K562 (cell line): ENCODE results near the gene SH3BP2. TPM values are rescaled to one million over a fixed set of nuclear protein-coding genes. Genes with fewer than 3 reads are reported as not detected.
A peak's percentile ranks its signal among the peaks of the same experiment; 100 is the strongest.

Source experiments
- ADNP ChIP-seq: fragments of 200-800 bp; sonication (Bioruptor generic); IDR thresholded peaks from 2 replicates; pipeline ENCODE4 v1.6.1; 2016; ENCODE audit warnings: missing genetic modification characterization, missing compliant biosample characterization
- ATF1 ChIP-seq, 2 experiments: fragments of 450-650 bp in 1 of 2; IDR thresholded peaks; 2 replicates each; pipeline ENCODE4 v1.6.1; 2016; ENCODE audit warnings: missing compliant biosample characterization in 1 of 2, missing genetic modification characterization in 1 of 2
- BCOR ChIP-seq: fragments of 450-650 bp; IDR thresholded peaks from 2 replicates; pipeline ENCODE4 v1.6.1; 2016
- CCAR2 ChIP-seq: fragments of 200-400 bp; formaldehyde crosslinking; IDR thresholded peaks from 2 replicates; pipeline ENCODE4 v1.6.1; 2017; ENCODE audit warnings: mild to moderate bottlenecking, low read depth, low read length
- CEBPG ChIP-seq, 3 experiments: fragments of 200-800 bp in 1 of 3; sonication (Bioruptor generic) in 1 of 3; sonication (generic) in 1 of 3; formaldehyde crosslinking in 1 of 3; IDR thresholded peaks in 2 of 3; conservative IDR thresholded peaks in 1 of 3; 2 replicates each; pipeline versions ENCODE4 v1.6.1 to v1.8.0; 2016 to 2022; ENCODE audit warnings: missing compliant biosample characterization in 2 of 3, missing genetic modification characterization in 2 of 3, mild to moderate bottlenecking in 1 of 3, missing genetic modification reagents in 1 of 3
- DIDO1 ChIP-seq: fragments of 450-650 bp; IDR thresholded peaks from 2 replicates; pipeline ENCODE4 v1.6.1; 2016; ENCODE audit warnings: low read depth, missing biosample characterization, missing genetic modification characterization
- ELF2 ChIP-seq: fragments of 250-450 bp; sonication (Bioruptor Pico); IDR thresholded peaks from 2 replicates; pipeline ENCODE4 v1.5.0; 2021; ENCODE audit warnings: mild to moderate bottlenecking
- ELF4 ChIP-seq: fragments of 450-650 bp; formaldehyde crosslinking; IDR thresholded peaks from 2 replicates; pipeline ENCODE4 v1.4.0; 2022; ENCODE audit warnings: missing genetic modification characterization
- ETV1 ChIP-seq: fragments of 450-650 bp; conservative IDR thresholded peaks from 2 replicates; pipeline ENCODE4 v1.6.1; 2016; ENCODE audit warnings: missing genetic modification characterization, control low read depth, low read depth, missing compliant biosample characterization
- FOXK1 ChIP-seq: sonication (generic); formaldehyde crosslinking; IDR thresholded peaks from 2 replicates; pipeline ENCODE4 v1.8.0; 2022; ENCODE audit warnings: missing genetic modification reagents, mild to moderate bottlenecking, borderline replicate concordance
- FOXM1 ChIP-seq, 2 experiments: fragments of 450-650 bp in 1 of 2; sonication (generic) in 1 of 2; formaldehyde crosslinking in 1 of 2; IDR thresholded peaks; 2 replicates each; pipeline versions ENCODE4 v1.6.1 to v1.9.0; 2017 to 2022; ENCODE audit warnings: low read depth in 2 of 2, mild to moderate bottlenecking in 2 of 2, missing genetic modification reagents in 1 of 2, moderate library complexity in 1 of 2
- GTF2F1 ChIP-seq: IDR thresholded peaks from 2 replicates; pipeline ENCODE4 v1.6.1; 2011; ENCODE audit warnings: low read depth, low read length, improper control_type of control experiment
- HMG20B ChIP-seq: fragments of 250-450 bp; sonication (Bioruptor Pico); IDR thresholded peaks from 2 replicates; pipeline ENCODE4 v1.5.0; 2021; ENCODE audit warnings: mild to moderate bottlenecking
- L3MBTL2 ChIP-seq: fragments of 450-650 bp; IDR thresholded peaks from 2 replicates; pipeline ENCODE4 v1.6.1; 2016; ENCODE audit warnings: mild to moderate bottlenecking, moderate library complexity
- MAFG ChIP-seq: fragments of 450-650 bp; conservative IDR thresholded peaks from 2 replicates; pipeline ENCODE4 v1.6.1; 2016; ENCODE audit warnings: missing genetic modification characterization, missing compliant biosample characterization
- NFIC ChIP-seq: fragments of 450-650 bp; IDR thresholded peaks from 2 replicates; pipeline ENCODE4 v1.6.1; 2017; ENCODE audit warnings: mild to moderate bottlenecking, inconsistent platforms
- POLR3A ChIP-seq: IDR thresholded peaks from 2 replicates; pipeline ENCODE4 v1.6.1; 2011; ENCODE audit warnings: borderline replicate concordance, mild to moderate bottlenecking, moderate library complexity; ENCODE audit not compliant: insufficient read length, insufficient read depth; ENCODE audit errors: extremely low read depth
- RFX1 ChIP-seq: fragments of 450-650 bp; IDR thresholded peaks from 2 replicates; pipeline ENCODE4 v1.6.1; 2016; ENCODE audit warnings: mild to moderate bottlenecking, moderate library complexity
- SAP30 ChIP-seq: fragments of 200-600 bp; sonication (generic); IDR thresholded peaks from 2 replicates; pipeline ENCODE4 v1.6.1; 2012; ENCODE audit warnings: borderline replicate concordance, low read depth, mild to moderate bottlenecking, moderate library complexity, low read length, control low read depth, inconsistent platforms; ENCODE audit not compliant: insufficient read depth, poor library complexity, severe bottlenecking
- SP2 ChIP-seq: IDR thresholded peaks from 2 replicates; pipeline ENCODE4 v1.6.1; 2011; ENCODE audit warnings: mild to moderate bottlenecking, low read depth, low read length, moderate library complexity; ENCODE audit not compliant: poor library complexity, severe bottlenecking; ENCODE audit errors: extremely low read depth
- TEAD2 ChIP-seq: fragments of 450-650 bp; IDR thresholded peaks from 2 replicates; pipeline ENCODE4 v1.6.1; 2016; ENCODE audit warnings: missing genetic modification characterization, control low read depth, missing compliant biosample characterization
- ZNF316 ChIP-seq: fragments of 450-650 bp; IDR thresholded peaks from 2 replicates; pipeline ENCODE4 v1.6.1; 2016
- ZNF408 ChIP-seq: fragments of 250-450 bp; sonication (Bioruptor Pico); IDR thresholded peaks from 2 replicates; pipeline ENCODE4 v1.4.0; 2020; ENCODE audit warnings: low read depth, mild to moderate bottlenecking, moderate library complexity
- polyA plus RNA-seq, 8 experiments: library from polyadenylated mRNA; depleted of rRNA in 4 of 8; stranded (reverse) in 5 of 8; unstranded in 3 of 8; fragments of >200 nt; fragmentation: Nextera tagmentation in 2 of 8; fragmentation: Illumina TruSeq in 1 of 8; extraction: Ambion mirVana in 2 of 8; extraction: Trizol in 1 of 8; gene quantifications; 2 replicates each; pipeline versions ENCODE4 v1.2.1 to v1.2.3, GENCODE V29; 2011 to 2014; ENCODE audit warnings: inconsistent platforms in 1 of 8, missing spikeins in 1 of 8
- total RNA-seq, 7 experiments: library from RNA; depleted of rRNA in 6 of 7; stranded (reverse); fragments of >200 nt in 6 of 7; fragmentation: Illumina TruSeq in 2 of 7; extraction: Trizol in 2 of 7; gene quantifications; 2 replicates each; pipeline versions ENCODE4 v1.2.1 to v1.2.3, GENCODE V29; 2011 to 2021; ENCODE audit warnings: low replicate concordance in 1 of 7
- TF ChIP-seq, protein P1 (sequence below), 2 experiments: IDR thresholded peaks; 2 replicates each; pipeline ENCODE4 v1.6.1; 2012; ENCODE audit warnings: improper control_type of control experiment in 2 of 2, low read depth in 2 of 2, low read length in 2 of 2, borderline replicate concordance in 1 of 2
- TF ChIP-seq, protein P2 (sequence below): fragments of 450-650 bp; IDR thresholded peaks from 2 replicates; pipeline ENCODE4 v1.6.1; 2016; ENCODE audit warnings: antibody characterized with exemption

SH3BP2 gene
- total and polyA plus RNA-seq, 9 of the 15 experiments (the other 6 are each of a cell fraction or from before 2014, with no cell fraction given), result 0.34 to 16.0 (median 5.1) TPM

DNA sequence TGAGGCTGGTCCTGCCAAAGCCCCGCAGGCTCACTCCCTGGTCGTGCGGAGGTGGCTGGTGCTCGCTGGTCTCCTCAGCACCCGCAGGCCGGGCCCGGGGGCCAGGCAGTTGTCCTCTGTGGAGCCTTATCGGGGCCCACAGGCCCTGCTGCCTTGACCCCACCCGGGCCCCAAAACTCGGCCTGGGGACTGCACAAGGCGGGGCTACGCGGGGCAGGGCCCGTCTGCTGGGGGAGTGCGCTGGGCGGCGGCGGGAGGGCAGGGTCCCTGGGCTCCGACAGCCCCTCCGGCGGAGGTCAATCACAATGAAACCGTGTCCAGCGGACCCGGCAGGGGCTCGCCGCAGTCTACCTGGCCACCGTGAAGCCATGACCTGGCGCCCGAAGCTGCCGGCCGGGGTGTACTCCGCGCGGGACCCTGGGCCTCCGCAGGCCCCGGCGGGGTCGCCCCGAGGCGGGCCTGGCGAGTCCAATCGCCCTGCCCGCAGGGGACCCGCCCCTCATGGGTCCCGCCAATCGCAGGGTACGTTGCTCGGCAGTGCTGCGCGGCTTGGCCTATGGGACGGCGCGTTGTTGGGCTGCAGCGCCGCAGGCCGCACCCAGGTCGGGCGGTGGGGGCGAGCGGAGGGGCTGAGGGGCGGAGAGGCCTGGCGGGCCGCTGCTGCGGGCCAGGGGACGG, 50.5 kb downstream of the SH3BP2 start, which contains the start of gene ADD1 (continued):
- TF ChIP-seq FOXM1 (IDR thresholded peaks at IDR 0.05; ENCODE audit: low read depth) (no peak), FOXM1 (CRISPR knock-in tag; IDR thresholded peaks at IDR 0.05; ENCODE audit: low read depth) (no peak), SP2 (peak; percentile 25), L3MBTL2 (peak; percentile 58), SAP30 (peak; percentile 69), NFIC (no peak), RFX1 (no peak), ELF4 (CRISPR knock-in tag) (peak; percentile 25; the same call in 1 of the 2 replicates), ELF2 (no peak), BCOR (peak; percentile 48; the same call in 1 of the 2 replicates), ZNF316 (no peak), CCAR2 (no peak), ADNP (tag) (no peak), ZNF408 (CRISPR knock-in tag) (no peak), FOXK1 (CRISPR knock-in tag) (no peak; the same call in 1 of the 2 replicates), ATF1 (CRISPR knock-in tag; IDR thresholded peaks at IDR 0.05) (no peak), ATF1 (tag; IDR thresholded peaks at IDR 0.05) (0 out of 2 replicates have a peak, but pooled peaks have one; percentile 8), HMG20B (CRISPR knock-in tag) (no peak), CEBPG (CRISPR knock-in tag; IDR thresholded peaks at IDR 0.05) (no peak), CEBPG (tag; conservative IDR thresholded peaks at IDR 0.05 in 1 of 2, IDR thresholded peaks at IDR 0.05 in 1 of 2) (no peak), MAFG (tag) (no peak), DIDO1 (no peak), ETV1 (tag) (no peak), POLR3A (no peak), GTF2F1 (no peak), TEAD2 (no peak)
- TF ChIP-seq, protein P1, sequence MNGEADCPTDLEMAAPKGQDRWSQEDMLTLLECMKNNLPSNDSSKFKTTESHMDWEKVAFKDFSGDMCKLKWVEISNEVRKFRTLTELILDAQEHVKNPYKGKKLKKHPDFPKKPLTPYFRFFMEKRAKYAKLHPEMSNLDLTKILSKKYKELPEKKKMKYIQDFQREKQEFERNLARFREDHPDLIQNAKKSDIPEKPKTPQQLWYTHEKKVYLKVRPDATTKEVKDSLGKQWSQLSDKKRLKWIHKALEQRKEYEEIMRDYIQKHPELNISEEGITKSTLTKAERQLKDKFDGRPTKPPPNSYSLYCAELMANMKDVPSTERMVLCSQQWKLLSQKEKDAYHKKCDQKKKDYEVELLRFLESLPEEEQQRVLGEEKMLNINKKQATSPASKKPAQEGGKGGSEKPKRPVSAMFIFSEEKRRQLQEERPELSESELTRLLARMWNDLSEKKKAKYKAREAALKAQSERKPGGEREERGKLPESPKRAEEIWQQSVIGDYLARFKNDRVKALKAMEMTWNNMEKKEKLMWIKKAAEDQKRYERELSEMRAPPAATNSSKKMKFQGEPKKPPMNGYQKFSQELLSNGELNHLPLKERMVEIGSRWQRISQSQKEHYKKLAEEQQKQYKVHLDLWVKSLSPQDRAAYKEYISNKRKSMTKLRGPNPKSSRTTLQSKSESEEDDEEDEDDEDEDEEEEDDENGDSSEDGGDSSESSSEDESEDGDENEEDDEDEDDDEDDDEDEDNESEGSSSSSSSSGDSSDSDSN (IDR thresholded peaks at IDR 0.05; ENCODE audit: borderline replicate concordance in 1 of 2, low read depth in 2 of 2, low read length in 2 of 2), result peak; percentile 24 to 78; a peak in 1 of 4 replicates
- TF ChIP-seq, protein P2, sequence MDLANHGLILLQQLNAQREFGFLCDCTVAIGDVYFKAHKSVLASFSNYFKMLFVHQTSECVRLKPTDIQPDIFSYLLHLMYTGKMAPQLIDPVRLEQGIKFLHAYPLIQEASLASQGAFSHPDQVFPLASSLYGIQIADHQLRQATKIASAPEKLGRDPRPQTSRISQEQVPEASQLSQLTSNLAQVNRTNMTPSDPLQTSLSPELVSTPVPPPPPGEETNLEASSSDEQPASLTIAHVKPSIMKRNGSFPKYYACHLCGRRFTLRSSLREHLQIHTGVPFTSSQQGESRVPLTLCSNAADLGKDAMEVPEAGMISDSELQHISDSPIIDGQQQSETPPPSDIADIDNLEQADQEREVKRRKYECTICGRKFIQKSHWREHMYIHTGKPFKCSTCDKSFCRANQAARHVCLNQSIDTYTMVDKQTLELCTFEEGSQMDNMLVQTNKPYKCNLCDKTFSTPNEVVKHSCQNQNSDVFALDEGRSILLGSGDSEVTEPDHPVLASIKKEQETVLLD, result peak; percentile 16; the same call in 1 of the 2 replicates
